Measurements from ENCODE around the gene RPS3. TPM values are rescaled to one million over a fixed set of nuclear protein-coding genes. Genes with fewer than 3 reads are reported as not detected.
A peak's percentile ranks its signal among the peaks of the same experiment; 100 is the strongest.

Gene RPS3
- polyA plus RNA-seq, 3 donors = 1,248 to 1,563 (median 1,448) TPM

GRCh38 chr11:75403983-75404658 is 4.8 kb downstream of the RPS3 start:
- peaks cover 0 to 2% (median 0%) of the 10 kb centered on the region in 3 donors for H3K27me3 Mint-ChIP-seq (ENCODE audit: low read depth in 3 of 3)
- no peaks in the 10 kb centered on the region for H3K9me3 ChIP-seq (replicated peaks in 1 of 2; ENCODE audit: control insufficient read depth in 1 of 2, insufficient read depth in 1 of 2, low read length in 2 of 2)
- H3K79me2 ChIP-seq (ENCODE audit: insufficient read depth, low read length) = peaks cover 87% of the 10 kb centered on the region
- H3K9ac ChIP-seq (ENCODE audit: insufficient read depth, low read length, poor library complexity, severe bottlenecking) = no peak overlapping the region
- H3K4me3 Mint-ChIP-seq = no peak overlapping the region
- peaks cover 68 to 87% of the 10 kb centered on the region in 2 donors for H3K36me3 Mint-ChIP-seq
- H3K27me3 ChIP-seq (ENCODE audit: control insufficient read depth in 2 of 2, insufficient read depth in 2 of 2, low read length in 2 of 2) = no peaks in the 10 kb centered on the region
- H3K36me3 ChIP-seq (replicated peaks in 1 of 2; ENCODE audit: control insufficient read depth in 1 of 2, insufficient read depth in 2 of 2, low read length in 2 of 2) = peaks cover 64 to 74% of the 10 kb centered on the region in 2 donors
- H2AFZ ChIP-seq (ENCODE audit: insufficient read depth, low read depth, low read length, poor library complexity, severe bottlenecking) = no peak overlapping the region
- H3K4me1 Mint-ChIP-seq = peaks cover 32% of the 10 kb centered on the region
- H3K4me2 ChIP-seq (replicated peaks; ENCODE audit: extremely low read depth, low read length, poor library complexity, severe bottlenecking) = no peak overlapping the region
- intact Hi-C loops (cut with micrococcal nuclease) = no loop called here
- H4K20me1 ChIP-seq (ENCODE audit: insufficient read depth, low read length) = peaks cover 89% of the 10 kb centered on the region
- H3K9me3 Mint-ChIP-seq = no peaks in the 10 kb centered on the region
- H3K4me1 ChIP-seq (ENCODE audit: control insufficient read depth in 1 of 2, insufficient read depth in 2 of 2, low read length in 2 of 2) = peaks cover 13 to 23% of the 10 kb centered on the region in 2 donors
- DNase-seq = no peak
- TF ChIP-seq CTCF (IDR thresholded peaks at IDR 0.05) = no peak
- peak overlapping the region in 3 of 7 donors; percentile 0 to 77 (median 13) for H3K27ac Mint-ChIP-seq
- no peak overlapping the region for H3K27ac ChIP-seq (ENCODE audit: low read depth in 1 of 2, low read length in 2 of 2)
- no peak overlapping the region for H3K4me3 ChIP-seq (replicated peaks in 1 of 3; ENCODE audit: low read depth in 2 of 3, low read length in 3 of 3)
- WGBS (ENCODE audit: insufficient coverage) = 92% methylated on average over 15 of the region's 15 CpGs

- no peak overlapping the region for H3K27ac ChIP-seq (ENCODE audit: low read depth in 1 of 2, low read length in 2 of 2)
Measured at GRCh38 chr11:75406338-75406777, 7.0 kb downstream of the RPS3 start.

More at GRCh38 chr11:75406338-75406777, 7.0 kb downstream of the RPS3 start:
- Mint-ChIP-seq H3K36me3 (peaks cover 63 to 76% of the 10 kb centered on the region in 2 donors), H3K9me3 (peaks cover 0 to 4% (median 0%) of the 10 kb centered on the region in 7 donors), H3K27ac (peak overlapping the region in 2 of 7 donors; percentile 37 to 43), H3K4me1 (peaks cover 16% of the 10 kb centered on the region), H3K27me3 (ENCODE audit: low read depth in 3 of 3) (no peaks in the 10 kb centered on the region), H3K4me3 (no peak overlapping the region)
- Histone ChIP-seq H3K9me3 (replicated peaks in 1 of 2; ENCODE audit: control insufficient read depth in 1 of 2, insufficient read depth in 1 of 2, low read length in 2 of 2) (no peaks in the 10 kb centered on the region), H3K4me2 (replicated peaks; ENCODE audit: extremely low read depth, low read length, poor library complexity, severe bottlenecking) (no peak overlapping the region), H2AFZ (ENCODE audit: insufficient read depth, low read depth, low read length, poor library complexity, severe bottlenecking) (no peak overlapping the region), H3K4me1 (ENCODE audit: control insufficient read depth in 1 of 2, insufficient read depth in 2 of 2, low read length in 2 of 2) (peaks cover 0 to 9% of the 10 kb centered on the region in 2 donors), H4K20me1 (ENCODE audit: insufficient read depth, low read length) (peaks cover 75% of the 10 kb centered on the region), H3K27me3 (ENCODE audit: control insufficient read depth in 2 of 2, insufficient read depth in 2 of 2, low read length in 2 of 2) (no peaks in the 10 kb centered on the region), H3K36me3 (replicated peaks in 1 of 2; ENCODE audit: control insufficient read depth in 1 of 2, insufficient read depth in 2 of 2, low read length in 2 of 2) (peaks cover 60 to 69% of the 10 kb centered on the region in 2 donors), H3K79me2 (ENCODE audit: insufficient read depth, low read length) (peaks cover 65% of the 10 kb centered on the region), H3K4me3 (replicated peaks in 1 of 3; ENCODE audit: low read depth in 2 of 3, low read length in 3 of 3) (no peak overlapping the region), H3K9ac (ENCODE audit: insufficient read depth, low read length, poor library complexity, severe bottlenecking) (no peak overlapping the region)
- no CpG with 5 or more reads among the region's 1 CpG for WGBS (ENCODE audit: insufficient coverage)
- DNase-seq = no peak
- no peak for TF ChIP-seq CTCF (IDR thresholded peaks at IDR 0.05)
- intact Hi-C loops (cut with micrococcal nuclease) = no loop called here

All from CD14-positive monocyte (primary cell).